GM23248 (cell line): ENCODE results near the gene GNAI1.

Source experiments
- EZH2 ChIP-seq: fragments of 200-600 bp; sonication (generic); IDR thresholded peaks from 2 replicates; pipeline ENCODE4 v1.6.1; 2018; ENCODE audit warnings: antibody characterized with exemption, mild to moderate bottlenecking; ENCODE audit not compliant: insufficient read depth, poor library complexity, severe bottlenecking
- EZH2phosphoT487 ChIP-seq: fragments of 200-600 bp; sonication (generic); IDR thresholded peaks from 2 replicates; pipeline ENCODE4 v1.6.1; 2018; ENCODE audit warnings: antibody characterized with exemption, moderate library complexity, mild to moderate bottlenecking, low read depth; ENCODE audit not compliant: insufficient read depth

- TF ChIP-seq EZH2phosphoT487 (no peak), EZH2 (no peak)
These were observed 74.1 kb downstream of the GNAI1 start for GRCh38 chr7:80208700-80209099.
